Lower lobe of right lung (tissue), 2 donors: ENCODE data around the gene ZEB2. TPM values are rescaled to one million over a fixed set of nuclear protein-coding genes. Genes with fewer than 3 reads are reported as not detected.

Experiments
- ATAC-seq, 2 donors: fragments of 200-7000 bp; cut with Tn5 transposase; one replicate each; pipeline ENCODE4 v1.9.1; 2020 to 2022; ENCODE audit warnings: mild to moderate bottlenecking in 2 of 2, moderate library complexity in 2 of 2
- DNase-seq: peaks from one replicate; pipeline ENCODE4 v3.0.0-alpha.2; 2020
- H3K27ac ChIP-seq: fragments of 200-600 bp; one replicate; pipeline ENCODE4 v1.8.0; 2022
- H3K27me3 ChIP-seq: fragments of 200-600 bp; one replicate; pipeline ENCODE4 v1.8.0; 2022; ENCODE audit warnings: low read depth
- H3K36me3 ChIP-seq: fragments of 200-600 bp; one replicate; pipeline ENCODE4 v1.8.0; 2022; ENCODE audit warnings: mild to moderate bottlenecking
- H3K4me1 ChIP-seq: fragments of 200-600 bp; one replicate; pipeline ENCODE4 v1.8.0; 2022
- H3K4me3 ChIP-seq: fragments of 200-600 bp; one replicate; pipeline ENCODE4 v1.8.0; 2022; ENCODE audit warnings: mild to moderate bottlenecking
- H3K9me3 ChIP-seq: fragments of 200-600 bp; one replicate; pipeline ENCODE4 v1.8.0; 2022
- CTCF ChIP-seq: fragments of 200-600 bp; IDR thresholded peaks from one replicate; pipeline ENCODE4 v1.8.0; 2022; ENCODE audit warnings: antibody characterized with exemption, mild to moderate bottlenecking
- intact Hi-C: fragments of 100-400 bp; cut with DNase I; formaldehyde crosslinking; loops from one replicate; pipeline ENCODE4 v1.11.0; 2022
- total RNA-seq: library from RNA; stranded (reverse); fragmentation: NEBNext Ultra II Directional; extraction: Animal tissue kit (Norgen Biotek cat#: 25700); gene quantifications from one replicate; pipeline ENCODE4 v1.2.1, GENCODE V29; 2021
- donor health status: DM: no; HTN: yes; CAD: no; lungs with severe emphysema.

Gene ZEB2
- total RNA-seq, 1 donor from 2014 or later: 220 TPM

GRCh38 chr2:144381716-144382115, 138.2 kb downstream of the ZEB2 start:
- H3K9me3 ChIP-seq: no peaks in the 10 kb centered on the region
- no peak for TF ChIP-seq CTCF
- no peak overlapping the region for H3K27ac ChIP-seq
- no peak for ATAC-seq
- H3K36me3 ChIP-seq: peaks cover 6% of the 10 kb centered on the region
- DNase-seq: no peak
- H3K4me3 ChIP-seq: no peak overlapping the region
- peaks cover 28% of the 10 kb centered on the region for H3K4me1 ChIP-seq
- no peaks in the 10 kb centered on the region for H3K27me3 ChIP-seq
- intact Hi-C loops: no loop called here

- intact Hi-C loops: no loop called here
- peak; percentile 49 for DNase-seq
- TF ChIP-seq CTCF: no peak
- Histone ChIP-seq H3K9me3 (no peaks in the 10 kb centered on the region), H3K4me3 (peak overlapping the region; percentile 20), H3K27me3 (no peaks in the 10 kb centered on the region), H3K36me3 (no peaks in the 10 kb centered on the region), H3K4me1 (peaks cover 28% of the 10 kb centered on the region), H3K27ac (peak overlapping the region; percentile 51)
- ATAC-seq: peak; percentile 55 to 60
These were observed 140.0 kb downstream of the ZEB2 start for GRCh38 chr2:144379851-144380311.

- Histone ChIP-seq H3K9me3 (no peaks in the 10 kb centered on the region), H3K27me3 (no peaks in the 10 kb centered on the region), H3K27ac (no peak overlapping the region), H3K4me3 (no peak overlapping the region), H3K4me1 (peaks cover 28% of the 10 kb centered on the region), H3K36me3 (no peaks in the 10 kb centered on the region)
- TF ChIP-seq CTCF: no peak
- intact Hi-C loops: no loop called here
- ATAC-seq (peak in 1 of 2 donors; percentile 22), DNase-seq (no peak)
These were observed 141.4 kb downstream of the ZEB2 start for GRCh38 chr2:144378551-144378950.

- intact Hi-C loops: no loop called here
- no peak for TF ChIP-seq CTCF
- DNase-seq: no peak
- H3K4me3 ChIP-seq: no peak overlapping the region
- no peaks in the 10 kb centered on the region for H3K36me3 ChIP-seq
- H3K9me3 ChIP-seq: no peaks in the 10 kb centered on the region
- H3K4me1 ChIP-seq: peaks cover 34% of the 10 kb centered on the region
- ATAC-seq: peak in 1 of 2 donors; percentile 33
- no peaks in the 10 kb centered on the region for H3K27me3 ChIP-seq
- no peak overlapping the region for H3K27ac ChIP-seq
These were observed 142.0 kb downstream of the ZEB2 start for GRCh38 chr2:144377914-144378313.

- H3K4me3 ChIP-seq: no peak overlapping the region
- intact Hi-C loops: no loop called here
- H3K4me1 ChIP-seq: peaks cover 43% of the 10 kb centered on the region
- ATAC-seq (no peak), DNase-seq (no peak)
- H3K9me3 ChIP-seq: no peaks in the 10 kb centered on the region
- H3K27ac ChIP-seq: no peak overlapping the region
- no peaks in the 10 kb centered on the region for H3K27me3 ChIP-seq
- H3K36me3 ChIP-seq: no peaks in the 10 kb centered on the region
- TF ChIP-seq CTCF: no peak
These were observed 143.0 kb downstream of the ZEB2 start for GRCh38 chr2:144376926-144377325.

- no peak overlapping the region for H3K27ac ChIP-seq
- H3K27me3 ChIP-seq: no peaks in the 10 kb centered on the region
- DNase-seq (no peak), ATAC-seq (no peak)
- no peak overlapping the region for H3K4me3 ChIP-seq
- intact Hi-C loops: no loop called here
- H3K4me1 ChIP-seq: peaks cover 47% of the 10 kb centered on the region
- no peaks in the 10 kb centered on the region for H3K36me3 ChIP-seq
- no peak for TF ChIP-seq CTCF
- H3K9me3 ChIP-seq: no peaks in the 10 kb centered on the region
These were observed 143.5 kb downstream of the ZEB2 start for GRCh38 chr2:144376460-144376859.
